Liver (tissue), 9 donors: Measurements from ENCODE around the gene MRLN. TPM values are rescaled to one million over a fixed set of nuclear protein-coding genes. Genes with fewer than 3 reads are reported as not detected.

ENCODE experiments used
- DNase-seq: peaks from one replicate; pipeline ENCODE4 v3.0.0-alpha.2; 2017; ENCODE audit warnings: low spot score
- H3K27ac ChIP-seq, 2 donors: one replicate each; pipeline ENCODE4 v1.7.0; 2013; ENCODE audit warnings: inconsistent platforms in 2 of 2, low read length in 2 of 2, control low read depth in 1 of 2, low read depth in 1 of 2, mild to moderate bottlenecking in 1 of 2
- H3K27me3 ChIP-seq, 4 donors: one replicate each; pipeline versions ENCODE4 v1.6.1 to v1.7.0; 2013; ENCODE audit warnings: low read length in 3 of 4, inconsistent platforms in 1 of 4, mild to moderate bottlenecking in 1 of 4, moderate library complexity in 1 of 4; ENCODE audit not compliant: control insufficient read depth in 4 of 4, insufficient read depth in 4 of 4
- H3K36me3 ChIP-seq, 4 donors: one replicate each; pipeline versions ENCODE4 v1.6.1 to v1.7.0; 2013; ENCODE audit warnings: low read length in 3 of 4, mild to moderate bottlenecking in 3 of 4, low read depth in 1 of 4, moderate library complexity in 1 of 4; ENCODE audit not compliant: control insufficient read depth in 4 of 4, insufficient read depth in 3 of 4
- H3K4me1 ChIP-seq, 4 donors: one replicate each; pipeline versions ENCODE4 v1.6.1 to v1.7.0; 2013; ENCODE audit warnings: low read length in 3 of 4, mild to moderate bottlenecking in 3 of 4, moderate library complexity in 1 of 4; ENCODE audit not compliant: control insufficient read depth in 4 of 4, insufficient read depth in 4 of 4
- H3K4me3 ChIP-seq, 3 donors: one replicate each; pipeline versions ENCODE4 v1.6.1 to v1.7.0; 2013; ENCODE audit warnings: low read length in 3 of 3, control low read depth in 1 of 3, low read depth in 1 of 3, mild to moderate bottlenecking in 1 of 3
- H3K9ac ChIP-seq, 2 donors: one replicate each; pipeline ENCODE4 v1.7.0; 2013; ENCODE audit warnings: low read length in 2 of 2, mild to moderate bottlenecking in 2 of 2, moderate library complexity in 2 of 2, control low read depth in 1 of 2, low read depth in 1 of 2
- H3K9me3 ChIP-seq, 4 donors: one replicate each; pipeline versions ENCODE4 v1.6.1 to v1.7.0; 2013; ENCODE audit warnings: low read length in 3 of 4; ENCODE audit not compliant: control insufficient read depth in 4 of 4
- ATF3 ChIP-seq: IDR thresholded peaks from 2 replicates; pipeline ENCODE4 v1.6.1; 2016; ENCODE audit warnings: antibody characterized with exemption
- CTCF ChIP-seq: fragments of 150-350 bp; IDR thresholded peaks from 2 replicates; pipeline ENCODE4 v1.5.1; 2017; ENCODE audit warnings: improper control_type of control experiment, low read depth, low read length; ENCODE audit not compliant: missing input control
- EGR1 ChIP-seq, 2 donors: IDR thresholded peaks; 2 replicates each; pipeline ENCODE4 v1.6.1; 2016 to 2018; ENCODE audit warnings: antibody characterized with exemption in 2 of 2, low read depth in 2 of 2
- FOXA2 ChIP-seq: IDR thresholded peaks from 2 replicates; pipeline ENCODE4 v1.6.1; 2016; ENCODE audit warnings: antibody characterized with exemption
- GABPA ChIP-seq, 2 donors: IDR thresholded peaks in 1 of 2; conservative IDR thresholded peaks in 1 of 2; 2 replicates each; pipeline ENCODE4 v1.6.1; 2016; ENCODE audit warnings: antibody characterized with exemption in 2 of 2, mild to moderate bottlenecking in 1 of 2, moderate library complexity in 1 of 2
- HNF4A ChIP-seq, 2 donors: conservative IDR thresholded peaks; 2 replicates each; pipeline ENCODE4 v1.6.1; 2016; ENCODE audit warnings: antibody characterized with exemption in 2 of 2, mild to moderate bottlenecking in 2 of 2
- NR2F2 ChIP-seq: IDR thresholded peaks from 2 replicates; pipeline ENCODE4 v1.6.1; 2016; ENCODE audit warnings: antibody characterized with exemption
- RAD21 ChIP-seq, 2 donors: IDR thresholded peaks; 2 replicates each; pipeline ENCODE4 v1.6.1; 2016; ENCODE audit warnings: antibody characterized with exemption in 2 of 2, mild to moderate bottlenecking in 2 of 2
- REST ChIP-seq: IDR thresholded peaks from 2 replicates; pipeline ENCODE4 v1.6.1; 2016; ENCODE audit warnings: antibody characterized with exemption, mild to moderate bottlenecking
- RXRA ChIP-seq, 2 donors: IDR thresholded peaks; 2 replicates each; pipeline ENCODE4 v1.6.1; 2017 to 2018; ENCODE audit warnings: antibody characterized with exemption in 2 of 2, mild to moderate bottlenecking in 1 of 2
- SP1 ChIP-seq: IDR thresholded peaks from 2 replicates; pipeline ENCODE4 v1.6.1; 2018; ENCODE audit warnings: antibody characterized with exemption, mild to moderate bottlenecking
- ZBTB33 ChIP-seq: IDR thresholded peaks from 2 replicates; pipeline ENCODE4 v1.6.1; 2016; ENCODE audit warnings: antibody characterized with exemption
- WGBS: extraction: QIAGEN DNeasy Blood & Tissue Kit; methylation state at CpG from one replicate; pipeline ENCODE4 v1.1.7; 2013; 5-methylcytosine and 5-hydroxymethylcytosine counted together
- polyA plus RNA-seq, 2 donors: library from polyadenylated mRNA; stranded (reverse) in 1 of 2; unstranded in 1 of 2; fragments of 200-250 nt in 1 of 2; fragments of >200 nt in 1 of 2; fragmentation: Nextera tagmentation in 1 of 2; extraction: Ambion mirVana in 1 of 2; gene quantifications; one replicate each; pipeline versions ENCODE4 v1.2.1 to v1.2.3, GENCODE V29; 2013 to 2015
- total RNA-seq, 2 donors: library from RNA; depleted of rRNA; stranded (reverse); fragments of >200 nt; gene quantifications; one replicate each; pipeline ENCODE4 v1.2.3, GENCODE V29; 2014
- donor health status: healthy.
- donor health status: healthy.
- donor health status: healthy.
- donor health status: healthy.
- donor health status: healthy.

The MRLN gene
- total and polyA plus RNA-seq, 4 donors, result not detected

GRCh38 chr10:59706851-59707797, 46.1 kb downstream of the MRLN start:
- H3K4me3 ChIP-seq, result no peak overlapping the region
- H3K9ac ChIP-seq, result no peak overlapping the region
- H3K27ac ChIP-seq, result no peak overlapping the region
- H3K4me1 ChIP-seq, result peaks cover 8 to 20% (median 14%) of the 10 kb centered on the region in 4 donors
- no peaks in the 10 kb centered on the region for H3K9me3 ChIP-seq
- H3K27me3 ChIP-seq, result peaks cover 2 to 15% (median 7%) of the 10 kb centered on the region in 4 donors
- no peaks in the 10 kb centered on the region for H3K36me3 ChIP-seq
- TF ChIP-seq ZBTB33 (no peak), GABPA (IDR thresholded peaks at IDR 0.05 in 1 of 2, conservative IDR thresholded peaks at IDR 0.05 in 1 of 2) (no peak), HNF4A (conservative IDR thresholded peaks at IDR 0.05) (no peak), REST (no peak), CTCF (no peak), NR2F2 (no peak), SP1 (no peak), RXRA (IDR thresholded peaks at IDR 0.05) (no peak), ATF3 (no peak), FOXA2 (no peak)
- no peak for DNase-seq
- WGBS, result 90% methylated on average over 8 of the region's 8 CpGs

GRCh38 chr10:59705931-59706330, 47.3 kb downstream of the MRLN start:
- no peak overlapping the region for H3K27ac ChIP-seq
- no peak overlapping the region for H3K4me3 ChIP-seq
- no peaks in the 10 kb centered on the region for H3K36me3 ChIP-seq

More at GRCh38 chr10:59705931-59706330, 47.3 kb downstream of the MRLN start:
- no peak for DNase-seq
- H3K4me1 ChIP-seq, result peaks cover 8 to 20% (median 14%) of the 10 kb centered on the region in 4 donors
- peaks cover 2 to 17% (median 7%) of the 10 kb centered on the region in 4 donors for H3K27me3 ChIP-seq
- no peaks in the 10 kb centered on the region for H3K9me3 ChIP-seq
- H3K9ac ChIP-seq, result no peak overlapping the region
- TF ChIP-seq ATF3 (no peak), RAD21 (IDR thresholded peaks at IDR 0.05) (no peak), EGR1 (IDR thresholded peaks at IDR 0.05; ENCODE audit: low read depth in 2 of 2) (no peak), NR2F2 (no peak)
